ENCODE measurements around the gene CEP131. TPM values are rescaled to one million over a fixed set of nuclear protein-coding genes. Genes with fewer than 3 reads are reported as not detected.

CEP131 gene
- total RNA-seq, 1 donor from 2014 or later = 26.8 TPM

GRCh38 chr17:81246679-81247338 is 24.0 kb upstream of the CEP131 start:
- H3K9me3 Mint-ChIP-seq = no peaks in the 10 kb centered on the region
- no peak for TF ChIP-seq CTCF (conservative IDR thresholded peaks at IDR 0.05)
- H3K4me1 Mint-ChIP-seq (ENCODE audit: unreplicated experiment) = no peaks in the 10 kb centered on the region
- no peaks in the 10 kb centered on the region for H3K36me3 Mint-ChIP-seq
- DNase-seq (ENCODE audit: extremely low spot score, unreplicated experiment) = no peak
- no peaks in the 10 kb centered on the region for H3K27me3 Mint-ChIP-seq
- no peak overlapping the region for H3K27ac Mint-ChIP-seq
- no peak overlapping the region for H3K4me3 Mint-ChIP-seq

GRCh38 chr17:81246343-81246670 is 23.5 kb upstream of the CEP131 start:
- no peak for DNase-seq (ENCODE audit: extremely low spot score, unreplicated experiment)
- no peaks in the 10 kb centered on the region for H3K27me3 Mint-ChIP-seq
- H3K36me3 Mint-ChIP-seq = no peaks in the 10 kb centered on the region
- H3K9me3 Mint-ChIP-seq = no peaks in the 10 kb centered on the region
- no peak overlapping the region for H3K4me3 Mint-ChIP-seq
- no peak overlapping the region for H3K27ac Mint-ChIP-seq
- no peak for TF ChIP-seq CTCF (conservative IDR thresholded peaks at IDR 0.05)
- peaks cover under 1% of the 10 kb centered on the region for H3K4me1 Mint-ChIP-seq (ENCODE audit: unreplicated experiment)

- TF ChIP-seq CTCF (conservative IDR thresholded peaks at IDR 0.05) = no peak
- Mint-ChIP-seq H3K9me3 (no peaks in the 10 kb centered on the region), H3K27me3 (no peaks in the 10 kb centered on the region), H3K36me3 (no peaks in the 10 kb centered on the region), H3K4me1 (ENCODE audit: unreplicated experiment) (peaks cover 5% of the 10 kb centered on the region), H3K27ac (no peak overlapping the region), H3K4me3 (no peak overlapping the region)
- DNase-seq (ENCODE audit: extremely low spot score, unreplicated experiment) = no peak
Measured at GRCh38 chr17:81245665-81246342, 23.0 kb upstream of the CEP131 start.

GRCh38 chr17:81245024-81245664 is 22.4 kb upstream of the CEP131 start:
- no peak for DNase-seq (ENCODE audit: extremely low spot score, unreplicated experiment)
- no peak for TF ChIP-seq CTCF (conservative IDR thresholded peaks at IDR 0.05)
- H3K9me3 Mint-ChIP-seq = no peaks in the 10 kb centered on the region
- no peaks in the 10 kb centered on the region for H3K36me3 Mint-ChIP-seq
- peak overlapping the region; percentile 54 for H3K27ac Mint-ChIP-seq
- peak overlapping the region; percentile 34 for H3K4me3 Mint-ChIP-seq
- peaks cover 7% of the 10 kb centered on the region for H3K4me1 Mint-ChIP-seq (ENCODE audit: unreplicated experiment)
- H3K27me3 Mint-ChIP-seq = no peaks in the 10 kb centered on the region

- Mint-ChIP-seq H3K4me1 (ENCODE audit: unreplicated experiment) (peaks cover 7% of the 10 kb centered on the region), H3K27me3 (no peaks in the 10 kb centered on the region), H3K4me3 (peak overlapping the region; percentile 34), H3K36me3 (no peaks in the 10 kb centered on the region), H3K27ac (peak overlapping the region; percentile 54), H3K9me3 (no peaks in the 10 kb centered on the region)
- no peak for TF ChIP-seq CTCF (conservative IDR thresholded peaks at IDR 0.05)
- no peak for DNase-seq (ENCODE audit: extremely low spot score, unreplicated experiment)
Measured at GRCh38 chr17:81244358-81245023, 21.7 kb upstream of the CEP131 start.

All from type B pancreatic cell (in vitro differentiated cells).